Tibial nerve (tissue), 4 donors: ENCODE results near the gene LARP6. TPM values are rescaled to one million over a fixed set of nuclear protein-coding genes. Genes with fewer than 3 reads are reported as not detected.
A peak's percentile ranks its signal among the peaks of the same experiment; 100 is the strongest.

Experiments used
- DNase-seq, 2 donors: peaks; one replicate each; pipeline ENCODE4 v3.0.0-alpha.2; 2019; ENCODE audit warnings: low spot score in 2 of 2
- H3K27ac ChIP-seq, 4 donors: fragments of 200-600 bp; sonication (generic) in 3 of 4; one replicate each; pipeline ENCODE4 v1.5.1; 2017 to 2019; ENCODE audit warnings: mild to moderate bottlenecking in 1 of 4
- H3K27me3 ChIP-seq, 2 donors: fragments of 200-600 bp; sonication (generic) in 1 of 2; one replicate each; pipeline versions ENCODE4 v1.5.1 to v1.6.0; 2017 to 2019
- H3K36me3 ChIP-seq, 3 donors: fragments of 200-600 bp; sonication (generic); one replicate each; pipeline ENCODE4 v1.5.1; 2018 to 2019
- H3K4me1 ChIP-seq, 4 donors: fragments of 200-600 bp; sonication (generic) in 3 of 4; one replicate each; pipeline ENCODE4 v1.5.1; 2017 to 2019
- H3K4me3 ChIP-seq, 4 donors: fragments of 200-600 bp; sonication (generic) in 3 of 4; one replicate each; pipeline ENCODE4 v1.5.1; 2017 to 2019; ENCODE audit warnings: mild to moderate bottlenecking in 1 of 4, moderate library complexity in 1 of 4
- H3K9me3 ChIP-seq, 4 donors: fragments of 200-600 bp; sonication (generic) in 3 of 4; one replicate each; pipeline ENCODE4 v1.5.1; 2017 to 2019
- EP300 ChIP-seq, 2 donors: sonication (generic); formaldehyde crosslinking; IDR thresholded peaks; one replicate each; pipeline ENCODE4 v1.6.1; 2017; ENCODE audit warnings: antibody characterized with exemption in 2 of 2, mild to moderate bottlenecking in 1 of 2
- POLR2A ChIP-seq, 2 donors: fragments of 450-650 bp; IDR thresholded peaks; one replicate each; pipeline ENCODE4 v1.6.1; 2017; ENCODE audit warnings: antibody characterized with exemption in 2 of 2, mild to moderate bottlenecking in 2 of 2, moderate library complexity in 2 of 2
- WGBS, 2 donors: methylation state at CpG; one replicate each; pipeline ENCODE4 v1.1.5; 2018; 5-methylcytosine and 5-hydroxymethylcytosine counted together
- total RNA-seq, 4 donors: library from RNA; depleted of rRNA; stranded (reverse); fragments of >200 nt; gene quantifications; one replicate each; pipeline ENCODE4 v1.1.0, GENCODE V29; 2016
- TF ChIP-seq, protein P1 (sequence below), 5 experiments: fragments of 200-600 bp in 3 of 5; fragments of 450-650 bp in 2 of 5; sonication (generic) in 3 of 5; IDR thresholded peaks; one replicate each; pipeline ENCODE4 v1.5.1; 2016 to 2019; ENCODE audit warnings: antibody characterized with exemption in 5 of 5, mild to moderate bottlenecking in 3 of 5, moderate library complexity in 2 of 5

The LARP6 gene
- total RNA-seq, 4 donors from 2014 or later, result 29.9 to 86.3 (median 54.8) TPM

- H3K9me3 ChIP-seq, result no peaks in the 10 kb centered on the region
- H3K27me3 ChIP-seq, result no peaks in the 10 kb centered on the region
- no peaks in the 10 kb centered on the region for H3K36me3 ChIP-seq
- 40 to 47% methylated on average over 9 of the region's 9 CpGs for WGBS, 2 donors
- peak overlapping the region; percentile 62 to 84 (median 74) for H3K27ac ChIP-seq
- H3K4me1 ChIP-seq, result peaks cover 0 to 68% (median 18%) of the 10 kb centered on the region in 4 donors
- peak overlapping the region in 1 of 4 donors; percentile 12 for H3K4me3 ChIP-seq
- TF ChIP-seq, protein P1, sequence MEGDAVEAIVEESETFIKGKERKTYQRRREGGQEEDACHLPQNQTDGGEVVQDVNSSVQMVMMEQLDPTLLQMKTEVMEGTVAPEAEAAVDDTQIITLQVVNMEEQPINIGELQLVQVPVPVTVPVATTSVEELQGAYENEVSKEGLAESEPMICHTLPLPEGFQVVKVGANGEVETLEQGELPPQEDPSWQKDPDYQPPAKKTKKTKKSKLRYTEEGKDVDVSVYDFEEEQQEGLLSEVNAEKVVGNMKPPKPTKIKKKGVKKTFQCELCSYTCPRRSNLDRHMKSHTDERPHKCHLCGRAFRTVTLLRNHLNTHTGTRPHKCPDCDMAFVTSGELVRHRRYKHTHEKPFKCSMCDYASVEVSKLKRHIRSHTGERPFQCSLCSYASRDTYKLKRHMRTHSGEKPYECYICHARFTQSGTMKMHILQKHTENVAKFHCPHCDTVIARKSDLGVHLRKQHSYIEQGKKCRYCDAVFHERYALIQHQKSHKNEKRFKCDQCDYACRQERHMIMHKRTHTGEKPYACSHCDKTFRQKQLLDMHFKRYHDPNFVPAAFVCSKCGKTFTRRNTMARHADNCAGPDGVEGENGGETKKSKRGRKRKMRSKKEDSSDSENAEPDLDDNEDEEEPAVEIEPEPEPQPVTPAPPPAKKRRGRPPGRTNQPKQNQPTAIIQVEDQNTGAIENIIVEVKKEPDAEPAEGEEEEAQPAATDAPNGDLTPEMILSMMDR (IDR thresholded peaks at IDR 0.05), result no peak
- peak; percentile 75 to 90 for TF ChIP-seq EP300 (IDR thresholded peaks at IDR 0.05)
- DNase-seq, result peak; percentile 38 to 66
These were observed 54.1 kb downstream of the LARP6 start for GRCh38 chr15:70799667-70800450.

- no peak for TF ChIP-seq POLR2A (IDR thresholded peaks at IDR 0.05)
- no peak for TF ChIP-seq EP300 (IDR thresholded peaks at IDR 0.05)
- no peaks in the 10 kb centered on the region for H3K9me3 ChIP-seq
- DNase-seq, result no peak
- H3K27me3 ChIP-seq, result no peaks in the 10 kb centered on the region
- H3K36me3 ChIP-seq, result no peaks in the 10 kb centered on the region
- H3K4me3 ChIP-seq, result no peak overlapping the region
- WGBS, 2 donors, result 94 to 96% methylated on average over 5 of the region's 5 CpGs
- H3K4me1 ChIP-seq, result peaks cover 0 to 79% (median 18%) of the 10 kb centered on the region in 4 donors
- peak overlapping the region in 1 of 4 donors; percentile 83 for H3K27ac ChIP-seq
These were observed 56.5 kb downstream of the LARP6 start for GRCh38 chr15:70797464-70797863.

GRCh38 chr15:70796516-70797310 is 57.2 kb downstream of the LARP6 start:
- DNase-seq, result no peak
- Histone ChIP-seq H3K27me3 (no peaks in the 10 kb centered on the region), H3K36me3 (no peaks in the 10 kb centered on the region), H3K4me3 (no peak overlapping the region), H3K9me3 (no peaks in the 10 kb centered on the region), H3K27ac (peak overlapping the region in 2 of 4 donors; percentile 17 to 60), H3K4me1 (peaks cover 0 to 78% (median 18%) of the 10 kb centered on the region in 4 donors)
- TF ChIP-seq, protein P1 (IDR thresholded peaks at IDR 0.05), result no peak
- TF ChIP-seq EP300 (IDR thresholded peaks at IDR 0.05) (no peak), POLR2A (IDR thresholded peaks at IDR 0.05) (no peak)
- 76 to 77% methylated on average over 12 to 14 of the region's 14 CpGs for WGBS, 2 donors

GRCh38 chr15:70795311-70795665 is 58.7 kb downstream of the LARP6 start:
- H3K4me1 ChIP-seq, result peaks cover 0 to 65% (median 12%) of the 10 kb centered on the region in 4 donors
- no peak for DNase-seq
- no peaks in the 10 kb centered on the region for H3K27me3 ChIP-seq
- TF ChIP-seq, protein P1 (IDR thresholded peaks at IDR 0.05), result no peak
- TF ChIP-seq EP300 (IDR thresholded peaks at IDR 0.05) (peak in 1 of 2 donors; percentile 64), POLR2A (IDR thresholded peaks at IDR 0.05) (no peak)
- no peaks in the 10 kb centered on the region for H3K9me3 ChIP-seq
- no peaks in the 10 kb centered on the region for H3K36me3 ChIP-seq
- H3K27ac ChIP-seq, result peak overlapping the region; percentile 41 to 94 (median 73)
- no peak overlapping the region for H3K4me3 ChIP-seq
- WGBS, 2 donors, result 15 to 30% methylated on average over 2 of the region's 2 CpGs

GRCh38 chr15:70794596-70795310 is 59.2 kb downstream of the LARP6 start:
- Histone ChIP-seq H3K27ac (peak overlapping the region; percentile 41 to 94 (median 73)), H3K27me3 (no peaks in the 10 kb centered on the region), H3K4me1 (peaks cover 0 to 61% (median 11%) of the 10 kb centered on the region in 4 donors), H3K9me3 (no peaks in the 10 kb centered on the region), H3K36me3 (no peaks in the 10 kb centered on the region), H3K4me3 (no peak overlapping the region)
- DNase-seq, result no peak
- WGBS, 2 donors, result 55 to 56% methylated on average over 12 of the region's 12 CpGs
- TF ChIP-seq POLR2A (IDR thresholded peaks at IDR 0.05) (no peak), EP300 (IDR thresholded peaks at IDR 0.05) (no peak)
- TF ChIP-seq, protein P1 (IDR thresholded peaks at IDR 0.05), result no peak
